ENCODE measurements around the gene RHEX.
A peak's percentile ranks its signal among the peaks of the same experiment; 100 is the strongest.

- TF ChIP-seq CTCF (conservative IDR thresholded peaks at IDR 0.05 in 1 of 2, IDR thresholded peaks at IDR 0.05 in 1 of 2; ENCODE audit: extremely low read depth in 1 of 2, insufficient read depth in 1 of 2, low read depth in 1 of 2, low read length in 2 of 2) (peak in 1 of 2 donors; percentile 3), EZH2 (IDR thresholded peaks at IDR 0.05; ENCODE audit: borderline replicate concordance, low read length) (no peak)
Measured at GRCh38 chr1:206111271-206111927, 58.4 kb downstream of the RHEX start.

Measured in mammary epithelial cell (primary cell).